Astrocyte of the cerebellum (primary cell): ENCODE results near the gene CELF4.

ENCODE experiments used
- DNase-seq: peaks from one replicate; pipeline ENCODE4 v3.0.0-alpha.2; 2011; ENCODE audit warnings: low read depth
- H3K4me3 ChIP-seq: 2 replicates; pipeline ENCODE4 v1.5.1; 2011; ENCODE audit warnings: mild to moderate bottlenecking, low read depth, low read length, moderate library complexity
- in situ Hi-C: cut with HindIII; loops from 2 replicates; pipeline ENCODE4 v1.10.0; 2017; ENCODE audit warnings: low sequenced_read_pairs
- TF ChIP-seq, protein P1 (sequence below): IDR thresholded peaks from 2 replicates; pipeline ENCODE4 v1.5.1; 2012; ENCODE audit warnings: low read length, low read depth, moderate library complexity, mild to moderate bottlenecking; ENCODE audit errors: missing control alignments

The CELF4 gene

DNA sequence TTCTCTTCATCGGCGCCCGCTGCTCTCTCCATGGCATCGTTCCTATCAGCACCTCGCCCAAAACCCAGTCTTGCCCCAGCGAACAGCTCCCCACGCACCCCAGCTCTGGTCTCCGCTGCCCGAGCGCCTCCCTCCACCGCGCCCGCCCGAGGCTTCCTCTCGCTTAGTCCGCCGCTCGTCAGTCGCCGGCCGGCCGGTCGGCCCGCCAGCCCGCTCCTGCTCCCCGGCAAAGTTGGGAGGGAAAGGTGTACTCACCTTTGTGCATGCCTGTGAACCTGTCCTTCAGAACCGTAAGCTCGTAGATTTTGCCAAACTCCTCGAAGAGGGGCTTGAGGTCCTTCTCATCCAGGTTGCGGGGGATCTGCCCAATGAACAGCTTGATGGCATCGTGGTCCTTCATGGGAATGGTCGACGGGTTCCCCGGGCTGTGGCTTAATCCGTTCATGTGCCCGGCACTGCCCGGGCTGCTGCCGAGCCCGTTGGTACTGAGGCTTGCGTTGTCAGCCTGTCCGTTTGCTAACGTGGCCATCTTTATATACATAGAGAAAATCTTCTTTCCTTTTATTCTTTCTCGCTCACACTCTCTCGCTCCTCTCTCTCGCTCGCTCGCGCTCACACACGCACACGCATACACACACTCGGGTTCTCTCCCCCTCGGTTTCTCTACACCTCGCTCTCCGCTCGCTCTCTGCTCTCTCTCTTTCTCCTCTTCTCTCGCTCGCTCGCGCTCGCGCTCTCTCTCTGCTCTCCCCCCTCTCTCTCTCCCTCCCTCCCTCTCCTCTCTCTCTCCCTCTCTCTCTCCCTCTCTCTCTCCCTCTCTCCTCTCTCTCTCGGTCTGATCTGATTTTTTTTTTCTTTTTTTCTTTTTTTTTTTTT is at the start of gene CELF4:
Gene CELF4, minus strand, starts transcription at position 698 of the 876 bp plus-strand sequence.
- DNase-seq = no peak
- in situ Hi-C loops = no loop called here
- H3K4me3 ChIP-seq = peak within 1 kb of the TSS; percentile 36
- TF ChIP-seq, protein P1, sequence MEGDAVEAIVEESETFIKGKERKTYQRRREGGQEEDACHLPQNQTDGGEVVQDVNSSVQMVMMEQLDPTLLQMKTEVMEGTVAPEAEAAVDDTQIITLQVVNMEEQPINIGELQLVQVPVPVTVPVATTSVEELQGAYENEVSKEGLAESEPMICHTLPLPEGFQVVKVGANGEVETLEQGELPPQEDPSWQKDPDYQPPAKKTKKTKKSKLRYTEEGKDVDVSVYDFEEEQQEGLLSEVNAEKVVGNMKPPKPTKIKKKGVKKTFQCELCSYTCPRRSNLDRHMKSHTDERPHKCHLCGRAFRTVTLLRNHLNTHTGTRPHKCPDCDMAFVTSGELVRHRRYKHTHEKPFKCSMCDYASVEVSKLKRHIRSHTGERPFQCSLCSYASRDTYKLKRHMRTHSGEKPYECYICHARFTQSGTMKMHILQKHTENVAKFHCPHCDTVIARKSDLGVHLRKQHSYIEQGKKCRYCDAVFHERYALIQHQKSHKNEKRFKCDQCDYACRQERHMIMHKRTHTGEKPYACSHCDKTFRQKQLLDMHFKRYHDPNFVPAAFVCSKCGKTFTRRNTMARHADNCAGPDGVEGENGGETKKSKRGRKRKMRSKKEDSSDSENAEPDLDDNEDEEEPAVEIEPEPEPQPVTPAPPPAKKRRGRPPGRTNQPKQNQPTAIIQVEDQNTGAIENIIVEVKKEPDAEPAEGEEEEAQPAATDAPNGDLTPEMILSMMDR = no peak

DNA sequence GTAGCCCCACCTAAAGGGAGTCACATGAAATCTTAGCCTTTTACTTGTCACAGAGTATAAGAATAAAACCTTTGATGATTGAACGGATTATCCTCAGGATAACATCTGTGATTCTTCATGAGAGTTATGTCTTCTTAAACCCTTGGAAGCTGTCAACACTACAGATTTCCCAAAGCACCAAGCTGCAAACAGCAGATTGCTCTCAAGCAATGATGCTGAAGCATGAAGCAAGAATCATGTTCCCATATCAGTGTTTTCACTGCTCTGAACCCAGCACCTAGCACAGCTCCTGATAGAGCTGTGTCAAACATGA is 47.6 kb upstream of the CELF4 start:
- TF ChIP-seq, protein P1 = no peak
- in situ Hi-C loops = no loop called here
- no peak overlapping the region for H3K4me3 ChIP-seq

DNA sequence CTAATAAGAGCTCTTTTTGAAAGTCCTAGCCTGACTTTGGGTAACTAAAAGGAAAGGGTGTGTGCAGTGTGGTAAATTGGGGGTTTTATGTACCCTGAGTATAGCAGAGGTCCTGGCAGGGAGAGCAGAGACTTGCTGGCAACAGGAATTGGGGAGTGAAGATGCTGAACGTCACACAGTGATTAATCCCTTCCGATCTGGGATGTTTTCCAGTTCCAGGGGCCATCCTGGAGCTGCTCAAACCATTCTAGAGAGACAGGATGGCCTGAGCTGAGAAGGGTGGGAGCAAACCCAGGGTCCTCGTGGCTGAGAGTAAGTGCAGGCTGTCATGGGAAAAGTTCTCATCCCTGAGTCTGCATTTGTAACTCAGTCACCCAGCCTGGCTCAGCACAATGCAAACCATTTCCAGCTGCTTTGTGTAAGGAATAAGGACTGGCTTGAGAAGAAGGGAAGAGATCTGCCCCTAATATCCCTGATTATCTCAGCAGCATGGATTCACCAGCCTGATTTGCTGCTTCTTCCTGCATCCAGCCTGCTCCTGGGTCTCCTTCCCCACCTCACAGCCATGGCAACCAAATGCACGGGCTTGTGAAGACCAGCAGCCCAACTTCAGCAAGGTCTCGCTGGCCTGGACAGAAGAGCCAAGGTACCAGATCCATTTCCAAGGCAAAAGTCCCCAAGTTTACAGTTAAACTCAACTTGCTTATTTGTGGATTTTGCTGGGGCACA is 47.1 kb upstream of the CELF4 start:
- in situ Hi-C loops = no loop called here
- no peak overlapping the region for H3K4me3 ChIP-seq
- TF ChIP-seq, protein P1 = no peak
- DNase-seq = no peak

More for the DNA sequence above, 47.6 kb upstream of the CELF4 start:
- DNase-seq = no peak

DNA sequence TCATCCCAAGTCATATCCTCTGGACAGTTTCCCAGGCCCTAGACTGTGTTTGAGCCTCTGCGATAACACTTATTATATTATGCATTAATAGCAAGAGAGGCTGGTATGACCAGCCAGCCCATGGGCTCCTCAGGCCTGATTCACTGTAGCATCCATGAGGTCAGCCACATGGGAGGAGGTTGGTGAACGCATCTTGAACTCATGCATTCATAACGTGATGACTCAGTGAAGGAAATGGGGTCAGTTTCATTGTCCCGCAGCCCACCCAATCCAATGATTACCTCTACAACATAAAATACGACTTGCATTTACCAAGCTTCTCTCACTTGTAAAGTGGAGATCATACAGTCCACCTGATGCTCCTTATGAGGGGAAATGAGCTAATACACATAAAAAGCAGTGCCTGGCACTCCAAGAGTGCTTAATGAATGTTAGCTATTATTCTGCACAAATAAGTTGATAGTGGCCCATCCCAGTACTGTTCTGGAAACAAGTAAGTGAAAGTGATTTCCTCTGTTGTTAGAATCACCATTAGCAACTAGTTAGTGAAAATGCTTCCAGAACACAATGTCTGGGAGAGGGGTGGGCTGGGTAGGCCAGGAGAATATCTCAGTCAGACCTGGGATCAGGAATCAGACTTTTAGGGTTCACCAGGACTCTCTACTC is 46.1 kb upstream of the CELF4 start:
- in situ Hi-C loops = no loop called here
- TF ChIP-seq, protein P1 = no peak
- DNase-seq = no peak
- no peak overlapping the region for H3K4me3 ChIP-seq

DNA sequence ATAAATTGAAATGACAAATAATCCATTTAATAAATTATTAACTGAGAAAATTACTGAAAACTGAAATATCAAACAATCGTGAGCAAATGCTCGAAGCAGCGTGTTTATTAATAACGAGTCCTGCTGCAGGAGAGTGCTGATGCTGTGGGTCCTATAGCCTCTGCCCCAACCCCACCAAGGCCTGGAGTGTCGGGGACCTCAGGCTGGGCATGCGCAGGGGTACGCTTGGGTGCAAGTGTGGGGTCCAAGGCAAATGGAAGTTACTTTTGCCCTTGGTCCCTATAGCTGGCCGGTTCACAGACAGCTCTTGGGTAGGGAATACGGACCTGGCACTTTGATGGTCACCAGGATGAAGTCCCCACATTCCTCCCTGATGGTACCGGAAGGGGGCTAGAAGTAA is 43.3 kb upstream of the CELF4 start:
- TF ChIP-seq, protein P1 = no peak
- in situ Hi-C loops = no loop called here
- no peak for DNase-seq
- H3K4me3 ChIP-seq = no peak overlapping the region

DNA sequence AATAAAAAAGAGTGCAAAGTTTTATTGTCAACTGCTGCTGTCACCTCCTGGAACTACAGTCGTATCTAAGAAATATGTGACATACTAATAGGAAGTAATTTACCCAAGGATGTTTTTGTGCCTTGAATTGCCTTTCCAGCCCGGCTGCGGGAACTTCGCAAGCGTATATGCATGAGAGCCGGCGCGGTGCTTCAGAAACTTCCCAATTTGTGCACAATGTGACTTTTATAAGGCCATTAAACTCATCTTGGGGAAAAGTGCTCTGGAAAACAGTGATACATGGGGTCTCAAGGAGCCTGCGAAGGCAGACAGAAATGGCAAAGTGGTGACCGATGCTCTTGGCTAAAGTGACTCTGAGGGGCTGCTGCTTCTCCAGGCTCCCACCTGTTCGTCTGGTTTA is 41.7 kb upstream of the CELF4 start:
- in situ Hi-C loops = no loop called here
- H3K4me3 ChIP-seq = no peak overlapping the region
- no peak for DNase-seq
- TF ChIP-seq, protein P1 = no peak
